ENCODE results near the gene BANP.
"Not testable (repeated sequence)": the region's sequence is repeated elsewhere in the genome, so short reads cannot be mapped to it uniquely, and the experiment has no call there.

Gene BANP

DNA sequence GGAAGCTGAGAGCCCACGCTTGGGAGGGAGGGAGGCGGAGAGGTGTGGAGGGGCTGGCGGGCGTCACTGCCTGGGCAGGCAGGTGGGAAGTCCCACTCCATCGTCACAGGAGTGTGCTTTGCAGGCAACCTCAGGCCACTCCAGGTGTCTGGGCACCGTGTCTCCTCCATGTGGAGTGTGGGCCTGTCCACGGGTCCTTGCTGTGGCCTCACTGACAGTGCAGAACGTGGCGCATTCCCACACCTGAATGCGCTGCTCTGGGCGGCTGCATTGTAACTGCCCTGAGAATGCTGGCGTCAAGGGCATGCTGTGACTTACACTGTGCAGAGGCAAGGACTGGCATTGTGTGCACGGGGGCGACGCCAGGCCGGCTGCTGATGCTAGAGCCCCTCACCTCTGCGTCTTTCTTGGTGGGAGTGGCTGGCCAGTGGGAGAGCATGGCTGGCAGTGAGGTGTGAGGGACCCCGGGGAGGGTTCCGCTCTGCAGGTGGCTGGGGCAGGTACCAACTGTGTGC, 66.4 kb downstream of the BANP start:
- TF ChIP-seq, protein P1, sequence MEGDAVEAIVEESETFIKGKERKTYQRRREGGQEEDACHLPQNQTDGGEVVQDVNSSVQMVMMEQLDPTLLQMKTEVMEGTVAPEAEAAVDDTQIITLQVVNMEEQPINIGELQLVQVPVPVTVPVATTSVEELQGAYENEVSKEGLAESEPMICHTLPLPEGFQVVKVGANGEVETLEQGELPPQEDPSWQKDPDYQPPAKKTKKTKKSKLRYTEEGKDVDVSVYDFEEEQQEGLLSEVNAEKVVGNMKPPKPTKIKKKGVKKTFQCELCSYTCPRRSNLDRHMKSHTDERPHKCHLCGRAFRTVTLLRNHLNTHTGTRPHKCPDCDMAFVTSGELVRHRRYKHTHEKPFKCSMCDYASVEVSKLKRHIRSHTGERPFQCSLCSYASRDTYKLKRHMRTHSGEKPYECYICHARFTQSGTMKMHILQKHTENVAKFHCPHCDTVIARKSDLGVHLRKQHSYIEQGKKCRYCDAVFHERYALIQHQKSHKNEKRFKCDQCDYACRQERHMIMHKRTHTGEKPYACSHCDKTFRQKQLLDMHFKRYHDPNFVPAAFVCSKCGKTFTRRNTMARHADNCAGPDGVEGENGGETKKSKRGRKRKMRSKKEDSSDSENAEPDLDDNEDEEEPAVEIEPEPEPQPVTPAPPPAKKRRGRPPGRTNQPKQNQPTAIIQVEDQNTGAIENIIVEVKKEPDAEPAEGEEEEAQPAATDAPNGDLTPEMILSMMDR (conservative IDR thresholded peaks at IDR 0.05): no peak
- H3K27ac ChIP-seq: no peak overlapping the region

DNA sequence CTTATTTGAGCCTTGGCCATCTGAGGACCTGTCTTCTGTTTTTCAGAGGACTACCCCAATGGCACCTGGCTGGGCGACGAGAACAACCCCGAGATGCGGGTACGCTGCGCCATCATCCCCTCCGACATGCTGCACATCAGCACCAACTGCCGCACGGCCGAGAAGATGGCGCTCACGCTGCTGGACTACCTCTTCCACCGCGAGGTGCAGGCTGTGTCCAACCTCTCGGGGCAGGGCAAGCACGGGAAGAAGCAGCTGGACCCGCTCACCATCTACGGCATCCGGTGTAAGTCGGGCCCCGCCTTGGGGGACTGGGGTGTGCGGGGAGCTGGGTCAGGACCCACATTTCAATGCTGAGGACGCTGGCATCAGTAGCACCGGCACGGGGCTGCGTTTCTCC, 67.1 kb downstream of the BANP start:
- not testable (repeated sequence) for H3K27ac ChIP-seq

DNA sequence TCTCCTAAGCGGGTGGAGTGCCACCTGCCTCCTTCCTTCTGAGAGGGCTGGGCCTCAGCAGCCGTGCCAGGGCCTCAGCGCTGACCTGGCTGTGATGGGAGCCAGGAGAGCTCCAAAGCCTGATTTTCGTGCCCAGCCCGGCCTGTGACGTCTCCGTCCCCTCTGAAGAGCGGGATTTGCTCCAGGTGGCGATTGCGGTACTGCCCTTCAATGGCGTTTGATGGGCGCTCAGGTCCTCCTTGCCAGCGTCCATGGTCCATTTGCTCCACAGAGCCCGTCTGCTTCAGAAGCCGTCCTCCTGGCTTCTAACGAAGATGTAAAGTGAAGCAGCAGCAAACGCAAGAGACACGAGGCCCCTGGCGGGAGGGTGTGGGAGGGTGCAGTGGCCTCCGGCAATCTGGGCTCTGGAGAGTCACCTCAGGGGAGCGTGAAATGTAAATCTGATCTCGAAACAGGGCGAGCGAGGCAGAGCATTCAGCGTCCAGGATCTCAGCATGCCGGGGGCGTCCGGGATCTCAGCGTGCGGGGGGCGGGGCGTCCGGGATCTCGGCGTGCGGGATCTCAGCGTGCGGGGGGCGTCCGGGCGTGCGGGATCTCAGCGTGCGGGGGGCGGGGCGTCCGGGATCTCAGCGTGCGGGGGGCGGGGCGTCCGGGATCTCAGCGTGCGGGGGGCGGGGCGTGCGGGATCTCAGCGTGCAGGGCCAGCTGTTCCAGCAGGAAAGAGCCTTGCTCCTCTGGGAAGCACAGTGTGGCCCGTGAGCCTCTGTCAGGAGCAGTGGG, 68.0 kb downstream of the BANP start:
- H3K27ac ChIP-seq: not testable (repeated sequence)

- no peak overlapping the region for H3K27ac ChIP-seq
Measured at GRCh38 chr16:88019821-88020515, 68.7 kb downstream of the BANP start.

GRCh38 chr16:88020516-88020885, 69.3 kb downstream of the BANP start:
- no peak overlapping the region for H3K27ac ChIP-seq
- TF ChIP-seq, protein P1 (conservative IDR thresholded peaks at IDR 0.05): no peak

More at GRCh38 chr16:88019821-88020515, 68.7 kb downstream of the BANP start:
- TF ChIP-seq, protein P1 (conservative IDR thresholded peaks at IDR 0.05): no peak

DNA sequence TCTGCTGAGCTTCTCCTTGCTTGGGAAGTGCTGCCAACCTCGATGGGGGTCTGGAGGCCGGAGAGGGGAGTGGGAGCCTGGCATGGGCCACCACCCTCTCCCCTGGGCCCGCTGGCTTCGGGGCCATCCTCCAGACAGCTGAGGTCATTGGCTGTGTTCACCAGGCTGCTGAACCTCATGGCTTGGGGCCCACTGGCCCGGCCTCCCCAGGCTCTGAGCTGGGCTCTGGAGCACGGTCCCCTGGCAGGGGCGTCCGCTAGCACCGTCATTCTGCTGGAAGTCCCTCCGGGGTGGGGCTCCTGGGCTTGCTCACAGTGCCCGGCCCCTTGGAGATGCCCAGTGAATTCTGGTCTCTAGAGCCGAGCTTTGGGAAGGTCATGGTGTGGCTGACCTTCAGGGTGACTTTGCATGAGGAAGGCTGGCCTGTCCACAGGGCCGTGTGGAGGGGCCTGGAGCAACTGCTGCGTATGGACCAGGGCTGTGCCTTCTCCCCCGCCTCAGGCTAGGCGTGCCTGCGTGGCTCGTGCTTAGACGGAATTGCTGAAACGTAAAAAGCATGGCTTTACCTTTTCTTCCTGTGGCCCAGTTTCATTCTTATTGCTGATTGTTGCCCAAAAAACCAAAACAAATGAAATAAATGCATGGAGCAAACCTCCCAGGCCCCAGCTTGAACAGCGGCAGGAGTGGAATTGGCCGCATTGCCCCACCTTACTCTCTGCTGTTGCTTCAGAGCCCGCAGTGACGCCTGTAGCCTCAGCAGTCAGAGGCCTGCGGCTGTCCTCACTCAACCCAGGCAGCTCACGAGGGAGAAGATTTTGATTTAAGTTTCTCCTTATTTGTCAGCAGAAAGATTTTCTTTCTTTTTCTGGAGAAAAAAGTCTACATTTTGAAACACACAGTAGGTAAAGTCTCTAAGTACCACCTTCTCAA, 70.1 kb downstream of the BANP start:
- H3K27ac ChIP-seq: not testable (repeated sequence)

DNA sequence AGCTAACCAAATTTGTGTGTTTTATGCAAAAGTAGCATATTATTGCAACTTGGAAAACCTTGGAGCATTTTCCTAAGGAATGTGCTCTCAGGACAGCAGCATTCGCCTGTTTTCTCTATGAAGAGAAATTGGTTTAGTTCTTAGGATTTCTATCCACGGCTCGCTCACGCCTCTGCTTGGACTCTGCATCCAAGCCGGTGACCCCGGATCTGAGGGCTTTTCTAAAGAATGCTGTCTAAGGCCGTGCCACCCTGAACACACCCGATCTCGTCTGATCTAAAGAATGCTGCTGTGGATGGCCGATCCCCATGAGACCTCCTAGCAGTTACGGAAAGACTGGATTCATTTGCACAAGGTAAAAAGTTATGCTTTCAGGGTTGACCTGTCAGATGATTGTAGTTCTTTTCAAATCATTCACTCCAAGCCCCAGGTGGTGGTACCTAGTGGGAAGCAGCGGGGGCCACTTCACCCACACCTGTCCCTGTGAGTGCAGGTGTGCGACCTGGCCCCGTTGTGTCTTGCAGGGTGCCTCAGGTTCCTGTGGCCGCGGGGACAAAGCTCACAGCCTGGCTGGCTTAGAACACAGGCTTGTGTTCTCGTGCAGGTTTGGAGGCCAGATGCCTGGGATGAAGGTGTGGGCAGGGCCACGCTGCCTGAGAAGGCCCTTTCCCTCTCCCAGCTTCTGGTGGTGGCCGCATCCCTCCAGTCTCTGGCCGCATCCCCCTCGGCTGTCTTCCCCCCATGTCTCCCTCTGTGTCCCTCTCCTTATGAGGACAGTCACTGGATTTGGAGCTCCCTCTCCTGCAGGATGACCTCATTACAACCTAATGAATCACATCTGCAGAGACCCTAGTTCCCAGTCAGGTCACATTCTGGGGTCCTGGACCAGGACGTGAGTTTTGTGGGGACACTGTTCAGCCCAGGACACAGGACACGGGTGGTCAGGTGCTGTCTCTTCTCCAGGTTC, 71.1 kb downstream of the BANP start:
- no peak overlapping the region for H3K27ac ChIP-seq
- TF ChIP-seq, protein P1 (conservative IDR thresholded peaks at IDR 0.05): no peak

DNA sequence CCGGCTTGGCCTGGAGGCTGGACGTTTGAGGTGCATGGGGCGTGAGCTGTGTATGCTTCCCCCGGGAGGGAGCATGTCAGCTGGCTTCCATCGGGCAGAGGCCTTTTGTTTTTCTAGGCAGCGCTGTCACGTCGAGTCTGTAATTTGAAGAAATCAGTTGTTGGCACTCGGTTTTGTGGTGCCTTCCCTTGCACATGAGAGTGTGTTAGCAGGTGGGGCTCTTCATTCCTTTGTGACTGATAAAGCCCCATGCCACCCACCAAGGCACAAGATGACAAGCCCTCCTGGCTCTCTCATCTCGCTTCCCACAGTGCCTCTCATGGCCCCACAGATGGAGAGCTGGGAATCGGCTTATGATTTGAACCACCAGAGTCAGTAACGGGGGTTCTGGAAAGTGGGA, 72.1 kb downstream of the BANP start:
- H3K27ac ChIP-seq: no peak overlapping the region
- TF ChIP-seq, protein P1 (conservative IDR thresholded peaks at IDR 0.05): no peak

Measured in VCaP (cell line).